ENCODE results near the gene SLC23A1. TPM values are rescaled to one million over a fixed set of nuclear protein-coding genes. Genes with fewer than 3 reads are reported as not detected.

The SLC23A1 gene
- total RNA-seq, 1 donor from 2014 or later, result not detected

GRCh38 chr5:139369181-139369580, 13.9 kb downstream of the SLC23A1 start:
- peaks cover 56 to 81% of the 10 kb centered on the region in 2 donors for H3K36me3 ChIP-seq
- no peak overlapping the region for H3K4me3 ChIP-seq
- DNase-seq (ENCODE audit: low spot score in 2 of 2), result no peak
- TF ChIP-seq, protein P1, sequence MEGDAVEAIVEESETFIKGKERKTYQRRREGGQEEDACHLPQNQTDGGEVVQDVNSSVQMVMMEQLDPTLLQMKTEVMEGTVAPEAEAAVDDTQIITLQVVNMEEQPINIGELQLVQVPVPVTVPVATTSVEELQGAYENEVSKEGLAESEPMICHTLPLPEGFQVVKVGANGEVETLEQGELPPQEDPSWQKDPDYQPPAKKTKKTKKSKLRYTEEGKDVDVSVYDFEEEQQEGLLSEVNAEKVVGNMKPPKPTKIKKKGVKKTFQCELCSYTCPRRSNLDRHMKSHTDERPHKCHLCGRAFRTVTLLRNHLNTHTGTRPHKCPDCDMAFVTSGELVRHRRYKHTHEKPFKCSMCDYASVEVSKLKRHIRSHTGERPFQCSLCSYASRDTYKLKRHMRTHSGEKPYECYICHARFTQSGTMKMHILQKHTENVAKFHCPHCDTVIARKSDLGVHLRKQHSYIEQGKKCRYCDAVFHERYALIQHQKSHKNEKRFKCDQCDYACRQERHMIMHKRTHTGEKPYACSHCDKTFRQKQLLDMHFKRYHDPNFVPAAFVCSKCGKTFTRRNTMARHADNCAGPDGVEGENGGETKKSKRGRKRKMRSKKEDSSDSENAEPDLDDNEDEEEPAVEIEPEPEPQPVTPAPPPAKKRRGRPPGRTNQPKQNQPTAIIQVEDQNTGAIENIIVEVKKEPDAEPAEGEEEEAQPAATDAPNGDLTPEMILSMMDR (IDR thresholded peaks at IDR 0.05), result no peak
- intact Hi-C loops (cut with DNase I), result no loop called here
- no peaks in the 10 kb centered on the region for H3K4me1 ChIP-seq
- no peaks in the 10 kb centered on the region for H3K27me3 ChIP-seq
- H3K9me3 ChIP-seq, result no peaks in the 10 kb centered on the region
- H3K27ac ChIP-seq, result no peak overlapping the region

- no peak overlapping the region for H3K27ac ChIP-seq
- H3K27me3 ChIP-seq, result no peaks in the 10 kb centered on the region
- H3K4me3 ChIP-seq, result no peak overlapping the region
- no peak for DNase-seq (ENCODE audit: low spot score in 2 of 2)
- H3K4me1 ChIP-seq, result no peaks in the 10 kb centered on the region
- TF ChIP-seq, protein P1 (IDR thresholded peaks at IDR 0.05), result no peak
- H3K36me3 ChIP-seq, result peaks cover 62 to 87% of the 10 kb centered on the region in 2 donors
- H3K9me3 ChIP-seq, result no peaks in the 10 kb centered on the region
- intact Hi-C loops (cut with DNase I), result no loop called here
Measured at GRCh38 chr5:139368613-139369012, 14.5 kb downstream of the SLC23A1 start.

- H3K27ac ChIP-seq, result no peak overlapping the region
- peaks cover 52 to 57% of the 10 kb centered on the region in 2 donors for H3K36me3 ChIP-seq
- intact Hi-C loops (cut with DNase I), result no loop called here
Measured at GRCh38 chr5:139364466-139364865, 18.6 kb downstream of the SLC23A1 start.

GRCh38 chr5:139363937-139364336, 19.2 kb downstream of the SLC23A1 start:
- no peak for DNase-seq (ENCODE audit: low spot score in 2 of 2)
- H3K9me3 ChIP-seq, result no peaks in the 10 kb centered on the region
- no peaks in the 10 kb centered on the region for H3K4me1 ChIP-seq
- TF ChIP-seq, protein P1 (IDR thresholded peaks at IDR 0.05), result no peak
- no peak overlapping the region for H3K4me3 ChIP-seq
- H3K27ac ChIP-seq, result no peak overlapping the region
- peaks cover 52 to 54% of the 10 kb centered on the region in 2 donors for H3K36me3 ChIP-seq
- no peaks in the 10 kb centered on the region for H3K27me3 ChIP-seq
- intact Hi-C loops (cut with DNase I), result no loop called here

More at GRCh38 chr5:139364466-139364865, 18.6 kb downstream of the SLC23A1 start:
- TF ChIP-seq, protein P1 (IDR thresholded peaks at IDR 0.05), result no peak
- no peaks in the 10 kb centered on the region for H3K27me3 ChIP-seq
- no peaks in the 10 kb centered on the region for H3K9me3 ChIP-seq
- no peak overlapping the region for H3K4me3 ChIP-seq
- no peaks in the 10 kb centered on the region for H3K4me1 ChIP-seq
- no peak for DNase-seq (ENCODE audit: low spot score in 2 of 2)

DNA sequence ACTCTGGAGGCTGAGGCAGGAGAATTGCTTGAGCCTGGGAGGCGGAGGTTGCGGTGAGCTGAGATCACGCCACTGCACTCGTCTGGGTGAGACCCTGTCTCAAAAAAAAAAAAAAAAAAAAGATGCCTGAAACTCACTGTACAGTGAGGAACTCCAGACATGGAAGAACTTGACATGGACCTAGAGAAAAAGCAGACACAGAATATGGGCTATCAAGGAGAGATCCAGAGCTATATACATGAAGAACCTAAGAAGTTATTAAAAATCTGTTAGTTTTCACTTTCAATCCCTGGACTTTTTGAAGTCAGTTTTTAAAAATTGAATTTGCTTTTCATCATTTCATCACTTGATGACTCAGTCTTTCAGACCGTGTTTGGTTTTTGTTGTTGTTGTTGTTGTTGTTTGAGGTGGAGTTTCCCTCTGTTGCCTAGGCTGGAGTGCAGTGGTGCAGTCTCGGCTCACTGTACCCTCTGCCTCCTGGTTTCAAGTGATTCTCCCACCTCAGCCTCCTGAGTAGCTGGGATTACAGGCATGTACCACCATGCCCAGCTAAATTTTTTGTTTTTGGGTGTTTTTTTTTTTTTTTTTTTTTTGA, 21.2 kb downstream of the SLC23A1 start:
- Histone ChIP-seq H3K27ac (no peak overlapping the region), H3K4me1 (no peaks in the 10 kb centered on the region), H3K9me3 (no peaks in the 10 kb centered on the region), H3K4me3 (no peak overlapping the region), H3K27me3 (no peaks in the 10 kb centered on the region), H3K36me3 (peaks cover 37 to 41% of the 10 kb centered on the region in 2 donors)
- DNase-seq (ENCODE audit: low spot score in 2 of 2), result no peak
- TF ChIP-seq, protein P1 (IDR thresholded peaks at IDR 0.05), result no peak
- intact Hi-C loops (cut with DNase I), result no loop called here

All from ascending aorta (tissue), 2 donors.